Endodermal cell (in vitro differentiated cells): ENCODE data around the gene KIF3A. TPM values are rescaled to one million over a fixed set of nuclear protein-coding genes. Genes with fewer than 3 reads are reported as not detected.

Experiments
- DNase-seq: peaks from one replicate; pipeline ENCODE4 v3.0.0-alpha.2; 2017
- H3K27ac ChIP-seq: 2 replicates; pipeline ENCODE4 v1.5.1; 2013; ENCODE audit warnings: mild to moderate bottlenecking, low read depth, low read length, moderate library complexity
- H3K27me3 ChIP-seq: 2 replicates; pipeline ENCODE4 v1.6.1; 2013; ENCODE audit warnings: mild to moderate bottlenecking, low read length, moderate library complexity; ENCODE audit not compliant: insufficient read depth, control insufficient read depth, poor library complexity, severe bottlenecking
- H3K36me3 ChIP-seq: 2 replicates; pipeline ENCODE4 v1.7.0; 2013; ENCODE audit warnings: mild to moderate bottlenecking, low read length, moderate library complexity; ENCODE audit not compliant: control insufficient read depth, insufficient read depth
- H3K4me1 ChIP-seq: one replicate; pipeline ENCODE4 v1.7.0; 2013; ENCODE audit warnings: low read length; ENCODE audit not compliant: control insufficient read depth, insufficient read depth
- H3K4me3 ChIP-seq: 2 replicates; pipeline ENCODE4 v1.5.1; 2013; ENCODE audit warnings: mild to moderate bottlenecking, low read length, moderate library complexity
- H3K9ac ChIP-seq: 2 replicates; pipeline ENCODE4 v1.6.1; 2013; ENCODE audit warnings: mild to moderate bottlenecking, low read length, moderate library complexity; ENCODE audit not compliant: poor library complexity, severe bottlenecking; ENCODE audit errors: extremely low read depth
- H3K9me3 ChIP-seq: 2 replicates; pipeline ENCODE4 v1.6.1; 2013; ENCODE audit warnings: mild to moderate bottlenecking, low read length, moderate library complexity; ENCODE audit not compliant: control insufficient read depth
- H3K27ac Mint-ChIP-seq: 2 replicates; pipeline ENCODE4 v1.8.0; 2020; ENCODE audit warnings: mixed read lengths
- H3K27me3 Mint-ChIP-seq: 2 replicates; pipeline ENCODE4 v1.8.0; 2021; ENCODE audit warnings: mild to moderate bottlenecking, mixed read lengths; ENCODE audit not compliant: insufficient read depth
- H3K36me3 Mint-ChIP-seq: 2 replicates; pipeline ENCODE4 v1.8.0; 2020; ENCODE audit warnings: low read depth, mixed read lengths
- H3K4me1 Mint-ChIP-seq: 2 replicates; pipeline ENCODE4 v1.8.0; 2020; ENCODE audit warnings: mixed read lengths
- H3K4me3 Mint-ChIP-seq: 2 replicates; pipeline ENCODE4 v1.8.0; 2020; ENCODE audit warnings: mild to moderate bottlenecking, moderate library complexity, mixed read lengths
- H3K9me3 Mint-ChIP-seq: 2 replicates; pipeline ENCODE4 v1.8.0; 2020; ENCODE audit warnings: mild to moderate bottlenecking, mixed read lengths
- CTCF ChIP-seq: fragments of 200-600 bp; sonication (generic); conservative IDR thresholded peaks from 2 replicates; pipeline ENCODE4 v1.5.0; 2021; ENCODE audit warnings: antibody characterized with exemption, mild to moderate bottlenecking
- WGBS, 2 experiments: methylation state at CpG; one replicate each; pipeline versions ENCODE4 v1.1.5 to v1.1.7; 2013; ENCODE audit warnings: missing lambda C conversion rate in 2 of 2, mixed read lengths in 1 of 2; ENCODE audit not compliant: insufficient coverage in 1 of 2, insufficient read length in 1 of 2; 5-methylcytosine and 5-hydroxymethylcytosine counted together
- total RNA-seq, 2 donors: library from RNA; stranded (reverse); fragmentation: NEBNext Ultra II Directional in 1 of 2; extraction: Animal tissue kit (Norgen Biotek cat#: 25700) in 1 of 2; gene quantifications; 2 replicates in 1 of 2; 3 replicates in 1 of 2; pipeline ENCODE4 v1.2.1, GENCODE V29; 2021

KIF3A gene
- total RNA-seq, 2 donors from 2014 or later: 19.6 to 25.2 TPM

- no peaks in the 10 kb centered on the region for H3K36me3 ChIP-seq
- TF ChIP-seq CTCF: no peak
- Mint-ChIP-seq H3K4me1 (no peaks in the 10 kb centered on the region), H3K36me3 (peaks cover 3% of the 10 kb centered on the region), H3K27me3 (no peaks in the 10 kb centered on the region), H3K27ac (no peak overlapping the region), H3K4me3 (no peak overlapping the region), H3K9me3 (no peaks in the 10 kb centered on the region)
- H3K9me3 ChIP-seq: no peaks in the 10 kb centered on the region
- no peak overlapping the region for H3K9ac ChIP-seq
- WGBS, 2 experiments: 86 to 93% methylated on average over 1 to 5 of the region's 5 CpGs
- no peak overlapping the region for H3K4me3 ChIP-seq
- no peak for DNase-seq
- H3K4me1 ChIP-seq: no peaks in the 10 kb centered on the region
- no peaks in the 10 kb centered on the region for H3K27me3 ChIP-seq
- H3K27ac ChIP-seq: no peak overlapping the region
Measured at GRCh38 chr5:132687995-132688394, 49.4 kb downstream of the KIF3A start.

- H3K9me3 ChIP-seq: no peaks in the 10 kb centered on the region
- H3K4me3 ChIP-seq: no peak overlapping the region
- no peak overlapping the region for H3K9ac ChIP-seq
- no peaks in the 10 kb centered on the region for H3K36me3 ChIP-seq
- no peaks in the 10 kb centered on the region for H3K36me3 Mint-ChIP-seq
- H3K9me3 Mint-ChIP-seq: no peaks in the 10 kb centered on the region
- H3K27ac Mint-ChIP-seq: no peak overlapping the region
- no peak overlapping the region for H3K4me3 Mint-ChIP-seq
- no peak overlapping the region for H3K27ac ChIP-seq
- H3K4me1 Mint-ChIP-seq: no peaks in the 10 kb centered on the region
- no peaks in the 10 kb centered on the region for H3K4me1 ChIP-seq
- no peak for DNase-seq
- no peaks in the 10 kb centered on the region for H3K27me3 ChIP-seq
- TF ChIP-seq CTCF: no peak
- H3K27me3 Mint-ChIP-seq: no peaks in the 10 kb centered on the region
- 96 to 100% methylated on average over 1 to 3 of the region's 3 CpGs for WGBS, 2 experiments
Measured at GRCh38 chr5:132686193-132686592, 51.2 kb downstream of the KIF3A start.

GRCh38 chr5:132684922-132685720, 52.2 kb downstream of the KIF3A start:
- H3K36me3 Mint-ChIP-seq: no peaks in the 10 kb centered on the region
- Histone ChIP-seq H3K36me3 (no peaks in the 10 kb centered on the region), H3K4me3 (no peak overlapping the region), H3K27ac (no peak overlapping the region), H3K9ac (no peak overlapping the region), H3K27me3 (no peaks in the 10 kb centered on the region), H3K9me3 (no peaks in the 10 kb centered on the region), H3K4me1 (no peaks in the 10 kb centered on the region)
- DNase-seq: no peak
- 91 to 94% methylated on average over 7 to 12 of the region's 12 CpGs for WGBS, 2 experiments
- no peaks in the 10 kb centered on the region for H3K27me3 Mint-ChIP-seq
- H3K4me3 Mint-ChIP-seq: no peak overlapping the region
- peaks cover under 1% of the 10 kb centered on the region for H3K4me1 Mint-ChIP-seq
- no peak overlapping the region for H3K27ac Mint-ChIP-seq
- no peaks in the 10 kb centered on the region for H3K9me3 Mint-ChIP-seq
- no peak for TF ChIP-seq CTCF
